Nephron progenitor cell (in vitro differentiated cells): ENCODE measurements around the gene CKB.
A peak's percentile ranks its signal among the peaks of the same experiment; 100 is the strongest.

Source experiments
- DNase-seq: peaks from one replicate; pipeline ENCODE4 v3.0.0; 2021
- H3K27ac Mint-ChIP-seq: 2 replicates; pipeline ENCODE4 v1.8.0; 2021; ENCODE audit warnings: mild to moderate bottlenecking, moderate library complexity, mixed read lengths
- H3K27me3 Mint-ChIP-seq: 2 replicates; pipeline ENCODE4 v1.8.0; 2021; ENCODE audit warnings: mild to moderate bottlenecking, low read depth, mixed read lengths; ENCODE audit not compliant: poor library complexity
- H3K36me3 Mint-ChIP-seq: 2 replicates; pipeline ENCODE4 v1.8.0; 2021; ENCODE audit warnings: low read depth, mixed read lengths
- H3K4me1 Mint-ChIP-seq: 2 replicates; pipeline ENCODE4 v1.8.0; 2021; ENCODE audit warnings: mixed read lengths
- H3K4me3 Mint-ChIP-seq: 2 replicates; pipeline ENCODE4 v1.8.0; 2021; ENCODE audit warnings: mild to moderate bottlenecking, moderate library complexity, mixed read lengths
- H3K9me3 Mint-ChIP-seq: 2 replicates; pipeline ENCODE4 v1.8.0; 2021; ENCODE audit warnings: mild to moderate bottlenecking, moderate library complexity, mixed read lengths
- TF ChIP-seq, protein P1 (sequence below): fragments of 200-600 bp; sonication (generic); IDR thresholded peaks from 2 replicates; pipeline ENCODE4 v1.5.0; 2021; ENCODE audit warnings: antibody characterized with exemption

The CKB gene

DNA sequence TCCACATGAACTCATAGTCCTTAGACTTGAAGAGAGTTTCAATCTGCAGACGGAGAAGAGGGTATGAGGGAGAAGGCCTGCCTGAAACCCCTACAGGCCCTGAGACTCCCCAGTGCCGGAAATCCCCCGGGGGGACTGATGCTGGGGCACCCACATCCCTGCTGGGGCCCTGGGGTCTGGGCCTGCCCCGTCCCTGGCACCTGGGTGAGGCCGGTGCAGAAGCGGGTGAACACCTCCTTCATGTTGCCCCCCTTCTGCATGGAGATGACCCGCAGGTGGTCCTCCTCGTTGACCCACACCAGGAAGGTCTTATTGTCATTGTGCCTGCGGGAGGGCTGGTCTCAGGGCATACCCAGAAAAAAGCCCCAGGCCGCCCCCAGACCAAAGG, 2.4 kb downstream of the CKB start:
- H3K27ac Mint-ChIP-seq: no peak overlapping the region
- peaks cover 8% of the 10 kb centered on the region for H3K36me3 Mint-ChIP-seq
- peak overlapping the region; percentile 72 for H3K4me3 Mint-ChIP-seq
- H3K9me3 Mint-ChIP-seq: no peaks in the 10 kb centered on the region
- TF ChIP-seq, protein P1, sequence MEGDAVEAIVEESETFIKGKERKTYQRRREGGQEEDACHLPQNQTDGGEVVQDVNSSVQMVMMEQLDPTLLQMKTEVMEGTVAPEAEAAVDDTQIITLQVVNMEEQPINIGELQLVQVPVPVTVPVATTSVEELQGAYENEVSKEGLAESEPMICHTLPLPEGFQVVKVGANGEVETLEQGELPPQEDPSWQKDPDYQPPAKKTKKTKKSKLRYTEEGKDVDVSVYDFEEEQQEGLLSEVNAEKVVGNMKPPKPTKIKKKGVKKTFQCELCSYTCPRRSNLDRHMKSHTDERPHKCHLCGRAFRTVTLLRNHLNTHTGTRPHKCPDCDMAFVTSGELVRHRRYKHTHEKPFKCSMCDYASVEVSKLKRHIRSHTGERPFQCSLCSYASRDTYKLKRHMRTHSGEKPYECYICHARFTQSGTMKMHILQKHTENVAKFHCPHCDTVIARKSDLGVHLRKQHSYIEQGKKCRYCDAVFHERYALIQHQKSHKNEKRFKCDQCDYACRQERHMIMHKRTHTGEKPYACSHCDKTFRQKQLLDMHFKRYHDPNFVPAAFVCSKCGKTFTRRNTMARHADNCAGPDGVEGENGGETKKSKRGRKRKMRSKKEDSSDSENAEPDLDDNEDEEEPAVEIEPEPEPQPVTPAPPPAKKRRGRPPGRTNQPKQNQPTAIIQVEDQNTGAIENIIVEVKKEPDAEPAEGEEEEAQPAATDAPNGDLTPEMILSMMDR: no peak
- peaks cover 26% of the 10 kb centered on the region for H3K27me3 Mint-ChIP-seq
- no peak for DNase-seq
- H3K4me1 Mint-ChIP-seq: peaks cover 59% of the 10 kb centered on the region

DNA sequence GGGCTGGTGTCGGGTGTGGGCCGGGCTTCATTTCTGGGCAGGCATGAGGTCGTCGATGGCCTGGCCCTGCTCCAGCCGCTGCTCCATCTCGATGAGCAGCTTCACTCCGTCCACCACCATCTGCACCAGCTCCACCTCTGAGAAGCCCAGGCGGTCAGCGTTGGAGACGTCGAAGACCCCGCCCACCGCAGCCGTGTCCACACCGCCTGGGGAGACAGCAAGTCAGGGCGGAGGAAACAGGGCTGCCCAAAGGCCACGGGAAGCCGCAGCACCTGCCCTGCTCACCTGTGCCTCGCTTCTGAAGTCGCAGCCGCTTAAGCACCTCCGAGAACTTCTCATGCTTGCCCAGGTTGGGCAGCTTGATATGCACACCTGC, 2.8 kb downstream of the CKB start:
- Mint-ChIP-seq H3K27ac (no peak overlapping the region), H3K4me1 (peaks cover 55% of the 10 kb centered on the region), H3K9me3 (no peaks in the 10 kb centered on the region), H3K4me3 (peak overlapping the region; percentile 69), H3K27me3 (peaks cover 26% of the 10 kb centered on the region), H3K36me3 (peaks cover 8% of the 10 kb centered on the region)
- TF ChIP-seq, protein P1: no peak
- DNase-seq: no peak

DNA sequence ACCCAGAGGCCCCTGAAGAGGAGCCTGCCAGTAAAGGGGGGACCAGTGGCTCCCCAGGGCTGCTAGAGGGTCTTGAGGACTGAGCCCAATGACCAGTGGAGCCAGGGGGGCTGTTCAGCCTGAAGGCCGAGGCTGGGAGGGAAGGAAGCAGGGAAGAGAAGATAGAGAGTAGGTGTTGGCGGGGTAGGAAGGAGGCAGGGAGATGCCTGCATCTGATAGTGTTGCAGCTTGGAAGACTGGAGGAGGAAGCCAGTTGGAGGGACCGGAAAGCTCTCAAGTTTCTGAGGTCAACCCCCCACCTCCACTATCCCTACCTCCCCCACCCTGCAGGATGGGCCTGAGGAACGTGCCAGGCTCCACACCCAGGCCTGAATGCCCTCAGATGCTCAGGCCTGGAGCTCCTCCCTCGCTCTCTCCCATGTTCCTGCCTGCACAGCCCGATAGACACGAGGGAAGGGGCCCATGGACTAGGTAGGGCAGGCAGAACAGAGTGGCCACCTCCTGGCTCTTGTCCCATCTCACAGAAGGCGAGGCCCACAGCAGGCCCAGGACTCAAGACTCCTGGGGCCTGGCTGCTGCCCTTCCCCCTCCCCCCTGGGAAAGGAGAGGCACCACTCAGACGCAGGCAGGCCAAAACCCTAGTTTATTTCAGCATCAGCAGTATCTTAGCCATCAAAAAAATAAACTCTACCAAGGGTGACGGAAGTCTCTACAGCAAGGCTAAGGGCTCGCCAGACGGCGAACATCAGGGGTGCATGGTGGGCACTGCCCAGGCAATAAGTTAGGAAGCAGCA, 3.4 kb downstream of the CKB start:
- DNase-seq: no peak
- H3K27me3 Mint-ChIP-seq: peaks cover 23% of the 10 kb centered on the region
- peaks cover 49% of the 10 kb centered on the region for H3K4me1 Mint-ChIP-seq
- peaks cover 8% of the 10 kb centered on the region for H3K36me3 Mint-ChIP-seq
- peak overlapping the region; percentile 84 for H3K27ac Mint-ChIP-seq
- peak overlapping the region; percentile 72 for H3K4me3 Mint-ChIP-seq
- TF ChIP-seq, protein P1: no peak
- no peaks in the 10 kb centered on the region for H3K9me3 Mint-ChIP-seq

DNA sequence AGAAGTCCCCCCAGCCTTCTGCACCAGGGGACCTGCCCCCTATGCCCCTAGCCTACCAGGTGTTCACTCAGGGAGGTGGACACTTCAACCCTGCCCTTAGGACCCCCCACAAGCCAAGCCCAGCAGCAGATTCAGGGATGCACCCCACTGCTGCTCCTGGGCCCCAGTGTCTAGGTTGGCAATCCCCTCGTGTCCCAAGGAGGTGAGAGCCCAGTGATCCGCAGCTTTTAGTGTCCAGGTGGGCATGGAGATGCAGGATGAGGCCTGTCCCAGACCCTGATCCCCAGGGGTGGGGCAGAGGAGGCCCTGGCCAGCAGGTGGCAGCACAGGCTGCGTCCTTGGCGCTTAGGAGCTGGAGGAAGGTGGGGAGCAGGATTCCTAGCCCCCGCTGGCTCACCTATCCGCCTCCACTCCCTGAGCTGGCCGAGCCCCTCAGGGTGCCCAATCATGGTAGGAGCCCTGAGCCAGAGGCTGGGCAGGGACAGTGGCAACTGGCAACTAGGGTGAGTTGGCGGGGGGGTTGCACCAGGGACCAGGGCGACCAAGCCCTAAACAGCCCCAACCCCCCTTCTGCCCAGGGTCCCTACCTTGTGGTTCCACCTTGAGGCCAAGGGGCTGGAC, 4.1 kb downstream of the CKB start:
- Mint-ChIP-seq H3K27me3 (peaks cover 16% of the 10 kb centered on the region), H3K27ac (no peak overlapping the region), H3K9me3 (no peaks in the 10 kb centered on the region), H3K4me1 (peaks cover 42% of the 10 kb centered on the region), H3K4me3 (peak overlapping the region; percentile 72), H3K36me3 (peaks cover 8% of the 10 kb centered on the region)
- TF ChIP-seq, protein P1: peak; percentile 77
- peak; percentile 81 for DNase-seq

DNA sequence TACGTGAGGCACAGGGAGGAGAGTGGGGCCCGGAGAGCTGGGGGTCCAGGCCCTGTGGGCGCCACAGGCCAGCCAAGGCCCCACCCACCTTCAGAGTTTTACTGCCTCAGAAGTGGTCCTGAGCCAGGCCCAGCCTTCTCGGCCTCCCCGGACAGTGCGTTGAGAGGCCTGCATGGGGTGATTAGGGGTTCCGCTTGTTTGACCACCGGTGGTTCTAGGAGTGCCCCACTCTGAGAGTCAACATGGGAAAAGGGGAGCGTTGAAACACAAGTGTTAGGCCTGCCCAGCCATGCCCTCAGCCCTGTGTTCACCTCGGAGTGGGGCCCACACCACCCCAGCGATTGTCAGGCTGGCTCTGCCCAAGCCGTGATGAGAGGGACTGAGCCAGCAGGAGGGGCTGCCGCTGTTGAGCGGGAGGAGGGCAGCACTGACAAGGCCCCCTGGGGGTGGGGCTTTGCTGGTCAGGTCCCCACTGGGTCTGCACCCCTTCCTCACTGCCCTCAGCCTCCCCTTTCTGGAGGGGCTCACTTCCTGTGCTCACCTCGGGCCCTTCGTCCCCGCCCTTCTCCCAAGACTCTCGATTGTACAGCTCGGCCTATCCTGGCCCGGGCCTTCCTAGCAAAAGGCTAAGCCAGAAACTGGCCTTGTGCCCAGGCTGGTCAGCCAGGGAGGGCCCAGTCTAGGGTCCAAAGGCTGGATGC, 4.8 kb downstream of the CKB start:
- TF ChIP-seq, protein P1: no peak
- peaks cover 8% of the 10 kb centered on the region for H3K36me3 Mint-ChIP-seq
- H3K4me1 Mint-ChIP-seq: peaks cover 40% of the 10 kb centered on the region
- peaks cover 10% of the 10 kb centered on the region for H3K27me3 Mint-ChIP-seq
- H3K9me3 Mint-ChIP-seq: no peaks in the 10 kb centered on the region
- no peak overlapping the region for H3K4me3 Mint-ChIP-seq
- no peak for DNase-seq
- no peak overlapping the region for H3K27ac Mint-ChIP-seq
